Esophagus (tissue), 2 donors: Measurements from ENCODE around the gene TMEM11. TPM values are rescaled to one million over a fixed set of nuclear protein-coding genes. Genes with fewer than 3 reads are reported as not detected.

ENCODE experiments used
- H3K27ac ChIP-seq, 2 donors: one replicate each; pipeline ENCODE4 v1.5.1; 2013; ENCODE audit warnings: low read depth in 2 of 2, mild to moderate bottlenecking in 2 of 2, inconsistent platforms in 1 of 2, low read length in 1 of 2, moderate library complexity in 1 of 2
- H3K27me3 ChIP-seq, 2 donors: one replicate each; pipeline ENCODE4 v1.6.1; 2013; ENCODE audit warnings: low read length in 2 of 2, control low read depth in 1 of 2, mild to moderate bottlenecking in 1 of 2; ENCODE audit not compliant: insufficient read depth in 2 of 2, control insufficient read depth in 1 of 2
- H3K36me3 ChIP-seq, 2 donors: one replicate each; pipeline ENCODE4 v1.6.1; 2013; ENCODE audit warnings: low read length in 1 of 2; ENCODE audit not compliant: control insufficient read depth in 2 of 2, insufficient read depth in 2 of 2
- H3K4me1 ChIP-seq, 2 donors: one replicate each; pipeline ENCODE4 v1.6.1; 2013; ENCODE audit warnings: low read length in 1 of 2; ENCODE audit not compliant: control insufficient read depth in 2 of 2, insufficient read depth in 2 of 2
- H3K4me3 ChIP-seq, 2 donors: one replicate each; pipeline ENCODE4 v1.5.1; 2013; ENCODE audit warnings: low read length in 2 of 2, mild to moderate bottlenecking in 2 of 2, low read depth in 1 of 2, moderate library complexity in 1 of 2
- H3K9me3 ChIP-seq, 2 donors: one replicate each; pipeline ENCODE4 v1.6.1; 2013; ENCODE audit warnings: mild to moderate bottlenecking in 2 of 2, low read depth in 1 of 2, low read length in 1 of 2, moderate library complexity in 1 of 2; ENCODE audit not compliant: control insufficient read depth in 2 of 2, insufficient read depth in 1 of 2
- WGBS, 2 donors: extraction: QIAGEN DNeasy Blood & Tissue Kit; methylation state at CpG; one replicate each; pipeline ENCODE4 v1.1.7; 2013; 5-methylcytosine and 5-hydroxymethylcytosine counted together
- polyA plus RNA-seq, 2 donors: library from polyadenylated mRNA; stranded (reverse); fragments of 200-250 nt; gene quantifications; one replicate each; pipeline ENCODE4 v1.2.3, GENCODE V29; 2013
- donor health status: healthy with polysubstance abuse.
- donor health status: Bipolar disorder and iron deficiency.

TMEM11 gene
- polyA plus RNA-seq, 2 donors, result 28.0 TPM

GRCh38 chr17:21157586-21158370 lies 56.2 kb downstream of the TMEM11 start:
- Histone ChIP-seq H3K4me1 (no peaks in the 10 kb centered on the region), H3K27ac (no peak overlapping the region), H3K27me3 (no peaks in the 10 kb centered on the region), H3K36me3 (no peaks in the 10 kb centered on the region), H3K4me3 (no peak overlapping the region), H3K9me3 (no peaks in the 10 kb centered on the region)
- WGBS, 2 donors, result 63 to 76% methylated on average over 1 of the region's 1 CpG

GRCh38 chr17:21152731-21153130 lies 61.2 kb downstream of the TMEM11 start:
- no peak overlapping the region for H3K27ac ChIP-seq
- WGBS, 2 donors, result 76 to 78% methylated on average over 1 of the region's 1 CpG
- no peaks in the 10 kb centered on the region for H3K27me3 ChIP-seq
- no peaks in the 10 kb centered on the region for H3K4me1 ChIP-seq
- no peaks in the 10 kb centered on the region for H3K9me3 ChIP-seq
- no peaks in the 10 kb centered on the region for H3K36me3 ChIP-seq
- no peak overlapping the region for H3K4me3 ChIP-seq

GRCh38 chr17:21149621-21150020 lies 64.3 kb downstream of the TMEM11 start:
- 82 to 96% methylated on average over 1 of the region's 1 CpG for WGBS, 2 donors
- peaks cover 0 to 3% of the 10 kb centered on the region in 2 donors for H3K36me3 ChIP-seq
- no peak overlapping the region for H3K4me3 ChIP-seq
- H3K9me3 ChIP-seq, result no peaks in the 10 kb centered on the region
- no peaks in the 10 kb centered on the region for H3K27me3 ChIP-seq
- H3K4me1 ChIP-seq, result no peaks in the 10 kb centered on the region
- no peak overlapping the region for H3K27ac ChIP-seq

Other genes with a start within 250 kb of the TMEM11 start
- 10 to 100 TPM; 19.6 to 29.9 TPM for gene USP22, start 171.2 kb downstream of the TMEM11 start, polyA plus RNA-seq
- 10 to 100 TPM; 18.8 to 19.4 TPM for gene DHRS7B, start 87.2 kb downstream of the TMEM11 start, polyA plus RNA-seq
- gene NATD1, start 39.2 kb upstream of the TMEM11 start, polyA plus RNA-seq, result 1 to 10 TPM; 2.3 to 3.2 TPM
- 10 to 100 TPM; 35.5 to 39.8 TPM for gene MAP2K3, start 70.5 kb upstream of the TMEM11 start, polyA plus RNA-seq
- under 1 TPM; 0.06 to 0.09 TPM for gene KCNJ12, start 162.2 kb upstream of the TMEM11 start, polyA plus RNA-seq